Measurements from ENCODE around the gene CD109. TPM values are rescaled to one million over a fixed set of nuclear protein-coding genes. Genes with fewer than 3 reads are reported as not detected.

Gene CD109
- total RNA-seq, 1 donor from 2014 or later = 3.8 TPM

DNA sequence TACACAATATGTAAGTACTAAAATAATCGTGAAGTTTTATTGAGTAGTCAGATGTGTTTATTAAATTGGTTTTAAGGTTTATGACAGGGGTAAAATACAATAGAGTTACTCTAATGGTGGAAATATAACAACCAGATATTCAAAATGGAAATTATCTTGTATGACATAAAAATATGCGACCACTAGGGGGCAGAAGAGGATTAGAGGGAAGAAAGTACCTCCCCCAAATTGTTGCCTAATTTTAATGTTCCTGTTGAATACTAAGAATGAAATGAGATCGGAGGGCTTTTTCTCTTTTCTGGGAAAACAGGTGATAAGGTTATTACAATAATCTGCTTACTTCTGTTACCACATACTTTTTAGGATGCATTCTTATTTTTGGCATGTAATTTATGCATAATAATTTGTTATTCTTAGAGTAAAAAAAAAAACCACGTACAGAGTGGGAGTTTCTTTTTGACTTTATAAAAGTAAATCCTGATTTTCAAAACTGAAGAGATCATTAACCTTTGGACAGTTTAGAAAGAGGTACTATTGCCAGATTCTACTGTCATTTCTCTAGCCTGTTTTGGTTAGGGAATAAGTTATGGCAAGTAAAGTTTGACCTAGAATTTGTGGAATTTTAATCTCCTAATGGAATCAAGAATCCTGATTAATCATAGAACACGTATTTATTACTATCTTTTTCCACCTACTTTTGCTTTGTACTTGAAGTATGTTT, 159.2 kb downstream of the CD109 start:
- H3K4me3 Mint-ChIP-seq = no peak overlapping the region
- DNase-seq (ENCODE audit: low spot score in 2 of 2, unreplicated experiment in 2 of 2) = no peak
- TF ChIP-seq, protein P1, sequence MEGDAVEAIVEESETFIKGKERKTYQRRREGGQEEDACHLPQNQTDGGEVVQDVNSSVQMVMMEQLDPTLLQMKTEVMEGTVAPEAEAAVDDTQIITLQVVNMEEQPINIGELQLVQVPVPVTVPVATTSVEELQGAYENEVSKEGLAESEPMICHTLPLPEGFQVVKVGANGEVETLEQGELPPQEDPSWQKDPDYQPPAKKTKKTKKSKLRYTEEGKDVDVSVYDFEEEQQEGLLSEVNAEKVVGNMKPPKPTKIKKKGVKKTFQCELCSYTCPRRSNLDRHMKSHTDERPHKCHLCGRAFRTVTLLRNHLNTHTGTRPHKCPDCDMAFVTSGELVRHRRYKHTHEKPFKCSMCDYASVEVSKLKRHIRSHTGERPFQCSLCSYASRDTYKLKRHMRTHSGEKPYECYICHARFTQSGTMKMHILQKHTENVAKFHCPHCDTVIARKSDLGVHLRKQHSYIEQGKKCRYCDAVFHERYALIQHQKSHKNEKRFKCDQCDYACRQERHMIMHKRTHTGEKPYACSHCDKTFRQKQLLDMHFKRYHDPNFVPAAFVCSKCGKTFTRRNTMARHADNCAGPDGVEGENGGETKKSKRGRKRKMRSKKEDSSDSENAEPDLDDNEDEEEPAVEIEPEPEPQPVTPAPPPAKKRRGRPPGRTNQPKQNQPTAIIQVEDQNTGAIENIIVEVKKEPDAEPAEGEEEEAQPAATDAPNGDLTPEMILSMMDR (IDR thresholded peaks at IDR 0.05; ENCODE audit: unreplicated experiment) = peak; percentile 96
- H3K27me3 Mint-ChIP-seq (ENCODE audit: low read depth) = peaks cover 2% of the 10 kb centered on the region
- H3K9me3 Mint-ChIP-seq = peaks cover 4% of the 10 kb centered on the region
- H3K36me3 Mint-ChIP-seq = no peaks in the 10 kb centered on the region
- H3K27ac Mint-ChIP-seq = no peak overlapping the region
- peaks cover 4% of the 10 kb centered on the region for H3K4me1 Mint-ChIP-seq

GRCh38 chr6:73857341-73857890, 161.4 kb downstream of the CD109 start:
- TF ChIP-seq, protein P1 (IDR thresholded peaks at IDR 0.05; ENCODE audit: unreplicated experiment) = no peak
- Mint-ChIP-seq H3K4me1 (peaks cover 6% of the 10 kb centered on the region), H3K4me3 (no peak overlapping the region), H3K36me3 (no peaks in the 10 kb centered on the region), H3K27ac (no peak overlapping the region), H3K9me3 (peaks cover under 1% of the 10 kb centered on the region), H3K27me3 (ENCODE audit: low read depth) (peaks cover 2% of the 10 kb centered on the region)
- DNase-seq (ENCODE audit: low spot score in 2 of 2, unreplicated experiment in 2 of 2) = no peak

DNA sequence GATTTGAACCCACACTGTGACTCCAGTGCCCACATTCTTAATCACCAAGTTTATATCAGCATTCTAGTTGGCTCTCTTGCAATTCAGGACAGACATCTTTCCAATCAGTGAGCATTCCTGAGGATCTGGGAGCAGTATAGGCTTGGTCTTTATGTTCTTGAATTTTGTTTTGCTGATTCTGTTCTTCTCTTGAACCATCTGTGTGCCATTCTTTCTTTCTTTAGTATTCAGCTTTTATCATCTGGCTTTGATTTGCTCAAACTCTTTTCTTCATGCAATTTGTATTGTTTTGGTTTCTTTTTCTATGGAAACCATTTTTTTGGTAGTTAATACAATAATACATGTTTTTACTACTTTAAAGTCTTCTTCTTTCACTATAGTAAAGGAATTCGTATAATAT, 162.4 kb downstream of the CD109 start:
- Mint-ChIP-seq H3K36me3 (no peaks in the 10 kb centered on the region), H3K4me3 (no peak overlapping the region), H3K4me1 (peaks cover 6% of the 10 kb centered on the region), H3K27ac (no peak overlapping the region), H3K27me3 (ENCODE audit: low read depth) (peaks cover 2% of the 10 kb centered on the region), H3K9me3 (no peaks in the 10 kb centered on the region)
- no peak for DNase-seq (ENCODE audit: low spot score in 2 of 2, unreplicated experiment in 2 of 2)
- TF ChIP-seq, protein P1 (IDR thresholded peaks at IDR 0.05; ENCODE audit: unreplicated experiment) = no peak

DNA sequence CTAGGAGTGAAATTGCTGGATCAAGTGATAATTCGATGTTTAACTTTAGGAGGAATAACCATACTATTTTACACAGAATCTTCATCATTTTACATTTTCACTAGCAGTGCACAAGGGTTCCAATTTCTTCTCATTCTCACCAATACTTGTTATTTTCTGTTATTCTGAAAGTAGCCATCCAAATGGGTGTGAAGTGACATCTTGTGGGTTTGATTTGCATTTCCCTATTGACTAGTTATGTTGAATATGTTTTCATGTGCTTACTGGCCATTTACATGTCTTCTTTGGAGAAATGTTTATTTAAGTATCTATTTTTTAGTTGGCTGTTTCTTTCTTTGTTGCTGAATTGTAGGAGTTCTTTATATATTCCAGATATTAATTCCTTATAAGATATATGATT, 164.3 kb downstream of the CD109 start:
- no peaks in the 10 kb centered on the region for H3K36me3 Mint-ChIP-seq
- DNase-seq (ENCODE audit: low spot score in 2 of 2, unreplicated experiment in 2 of 2) = no peak
- peaks cover 2% of the 10 kb centered on the region for H3K27me3 Mint-ChIP-seq (ENCODE audit: low read depth)
- no peaks in the 10 kb centered on the region for H3K9me3 Mint-ChIP-seq
- H3K4me1 Mint-ChIP-seq = peaks cover 2% of the 10 kb centered on the region
- H3K27ac Mint-ChIP-seq = no peak overlapping the region
- no peak overlapping the region for H3K4me3 Mint-ChIP-seq
- TF ChIP-seq, protein P1 (IDR thresholded peaks at IDR 0.05; ENCODE audit: unreplicated experiment) = no peak

GRCh38 chr6:73866305-73866704, 170.3 kb downstream of the CD109 start:
- peaks cover 4% of the 10 kb centered on the region for H3K9me3 Mint-ChIP-seq

More at GRCh38 chr6:73866305-73866704, 170.3 kb downstream of the CD109 start:
- H3K27me3 Mint-ChIP-seq (ENCODE audit: low read depth) = no peaks in the 10 kb centered on the region
- TF ChIP-seq, protein P1 (IDR thresholded peaks at IDR 0.05; ENCODE audit: unreplicated experiment) = no peak
- peaks cover 2% of the 10 kb centered on the region for H3K4me1 Mint-ChIP-seq
- no peak overlapping the region for H3K27ac Mint-ChIP-seq
- H3K4me3 Mint-ChIP-seq = no peak overlapping the region
- no peaks in the 10 kb centered on the region for H3K36me3 Mint-ChIP-seq
- no peak for DNase-seq (ENCODE audit: low spot score in 2 of 2, unreplicated experiment in 2 of 2)

Measured in mesothelial cell of epicardium (in vitro differentiated cells).